Breast epithelium (tissue), 4 donors: ENCODE measurements around the gene HRH3. TPM values are rescaled to one million over a fixed set of nuclear protein-coding genes. Genes with fewer than 3 reads are reported as not detected.

ENCODE experiments used
- DNase-seq, 2 donors: peaks; one replicate each; pipeline ENCODE4 v3.0.0-alpha.2; 2019; ENCODE audit warnings: low spot score in 2 of 2
- H3K27ac ChIP-seq, 2 donors: fragments of 200-600 bp; sonication (generic) in 1 of 2; one replicate each; pipeline ENCODE4 v1.5.1; 2016 to 2019; ENCODE audit warnings: mild to moderate bottlenecking in 1 of 2
- H3K27me3 ChIP-seq, 2 donors: fragments of 200-600 bp; sonication (generic) in 1 of 2; one replicate each; pipeline versions ENCODE4 v1.5.1 to v1.6.0; 2017 to 2019; ENCODE audit warnings: control low read depth in 1 of 2, mild to moderate bottlenecking in 1 of 2
- H3K36me3 ChIP-seq: fragments of 200-600 bp; one replicate; pipeline ENCODE4 v1.5.1; 2019
- H3K4me1 ChIP-seq, 2 donors: fragments of 200-600 bp; sonication (generic); one replicate each; pipeline ENCODE4 v1.5.1; 2016 to 2019; ENCODE audit warnings: control low read depth in 1 of 2
- H3K4me3 ChIP-seq, 3 donors: fragments of 200-600 bp; sonication (generic); 1 replicate in 2 of 3; 2 replicates in 1 of 3; pipeline ENCODE4 v1.5.1; 2016 to 2019; ENCODE audit warnings: mild to moderate bottlenecking in 3 of 3, moderate library complexity in 2 of 3
- H3K9me3 ChIP-seq, 2 donors: fragments of 200-600 bp; sonication (generic) in 1 of 2; one replicate each; pipeline ENCODE4 v1.5.1; 2016 to 2019; ENCODE audit warnings: control low read depth in 1 of 2
- POLR2A ChIP-seq: fragments of 450-650 bp; IDR thresholded peaks from one replicate; pipeline ENCODE4 v1.6.1; 2016; ENCODE audit warnings: antibody characterized with exemption, mild to moderate bottlenecking, moderate library complexity
- POLR2AphosphoS5 ChIP-seq, 3 donors: sonication (generic); formaldehyde crosslinking; IDR thresholded peaks; one replicate each; pipeline ENCODE4 v1.6.1; 2017; ENCODE audit warnings: antibody characterized with exemption in 3 of 3
- intact Hi-C: fragments of 100-400 bp; cut with DNase I; formaldehyde crosslinking; loops from one replicate; pipeline ENCODE4 v1.15.1; 2023; ENCODE audit warnings: low total_unique reads
- total RNA-seq, 3 donors: library from RNA; depleted of rRNA; stranded (reverse); fragments of >200 nt; gene quantifications; one replicate each; pipeline ENCODE4 v1.1.0, GENCODE V29; 2016
- TF ChIP-seq, protein P1 (sequence below), 3 donors: fragments of 450-650 bp; IDR thresholded peaks; one replicate each; pipeline ENCODE4 v1.5.1; 2016 to 2017; ENCODE audit warnings: antibody characterized with exemption in 3 of 3, mild to moderate bottlenecking in 3 of 3, moderate library complexity in 3 of 3

HRH3 gene
- total RNA-seq, 3 donors from 2014 or later = not detected

GRCh38 chr20:62178316-62179161, 41.5 kb downstream of the HRH3 start:
- no peak for DNase-seq
- no peaks in the 10 kb centered on the region for H3K27me3 ChIP-seq
- no peaks in the 10 kb centered on the region for H3K9me3 ChIP-seq
- TF ChIP-seq POLR2A (no peak), POLR2AphosphoS5 (IDR thresholded peaks at IDR 0.05) (no peak)
- TF ChIP-seq, protein P1, sequence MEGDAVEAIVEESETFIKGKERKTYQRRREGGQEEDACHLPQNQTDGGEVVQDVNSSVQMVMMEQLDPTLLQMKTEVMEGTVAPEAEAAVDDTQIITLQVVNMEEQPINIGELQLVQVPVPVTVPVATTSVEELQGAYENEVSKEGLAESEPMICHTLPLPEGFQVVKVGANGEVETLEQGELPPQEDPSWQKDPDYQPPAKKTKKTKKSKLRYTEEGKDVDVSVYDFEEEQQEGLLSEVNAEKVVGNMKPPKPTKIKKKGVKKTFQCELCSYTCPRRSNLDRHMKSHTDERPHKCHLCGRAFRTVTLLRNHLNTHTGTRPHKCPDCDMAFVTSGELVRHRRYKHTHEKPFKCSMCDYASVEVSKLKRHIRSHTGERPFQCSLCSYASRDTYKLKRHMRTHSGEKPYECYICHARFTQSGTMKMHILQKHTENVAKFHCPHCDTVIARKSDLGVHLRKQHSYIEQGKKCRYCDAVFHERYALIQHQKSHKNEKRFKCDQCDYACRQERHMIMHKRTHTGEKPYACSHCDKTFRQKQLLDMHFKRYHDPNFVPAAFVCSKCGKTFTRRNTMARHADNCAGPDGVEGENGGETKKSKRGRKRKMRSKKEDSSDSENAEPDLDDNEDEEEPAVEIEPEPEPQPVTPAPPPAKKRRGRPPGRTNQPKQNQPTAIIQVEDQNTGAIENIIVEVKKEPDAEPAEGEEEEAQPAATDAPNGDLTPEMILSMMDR (IDR thresholded peaks at IDR 0.05) = no peak
- no peak overlapping the region for H3K27ac ChIP-seq
- intact Hi-C loops = no loop called here
- peaks cover 0 to 2% of the 10 kb centered on the region in 2 donors for H3K4me1 ChIP-seq
- H3K4me3 ChIP-seq = no peak overlapping the region
- H3K36me3 ChIP-seq = no peaks in the 10 kb centered on the region

GRCh38 chr20:62177307-62177706, 42.8 kb downstream of the HRH3 start:
- TF ChIP-seq POLR2A (no peak), POLR2AphosphoS5 (IDR thresholded peaks at IDR 0.05) (no peak)
- TF ChIP-seq, protein P1 (IDR thresholded peaks at IDR 0.05) = no peak
- no peak overlapping the region for H3K27ac ChIP-seq
- DNase-seq = no peak
- no peaks in the 10 kb centered on the region for H3K36me3 ChIP-seq
- H3K4me3 ChIP-seq = no peak overlapping the region
- no peaks in the 10 kb centered on the region for H3K4me1 ChIP-seq
- H3K9me3 ChIP-seq = no peaks in the 10 kb centered on the region
- intact Hi-C loops = no loop called here
- no peaks in the 10 kb centered on the region for H3K27me3 ChIP-seq

DNA sequence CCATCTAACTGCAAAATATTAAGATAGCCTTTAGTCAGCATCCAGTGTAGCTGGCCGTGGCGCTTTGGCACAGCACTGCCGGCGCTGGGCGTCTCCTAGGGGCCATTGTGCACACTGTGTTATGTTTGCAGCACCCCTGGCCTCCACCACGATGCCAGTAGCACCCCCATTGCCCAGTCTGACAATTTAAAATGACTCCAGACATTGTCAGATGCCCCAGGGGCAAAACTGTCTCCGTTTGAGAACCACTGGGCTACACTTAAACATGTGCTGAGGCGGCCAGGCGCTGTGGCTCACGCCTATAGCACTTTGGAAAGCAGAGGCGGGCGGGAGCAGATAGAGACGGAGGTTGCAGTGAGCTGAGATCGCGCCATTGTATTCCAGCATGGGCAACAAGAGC, 43.2 kb downstream of the HRH3 start:
- intact Hi-C loops = no loop called here
- H3K36me3 ChIP-seq = no peaks in the 10 kb centered on the region
- DNase-seq = no peak

GRCh38 chr20:62175711-62176110, 44.4 kb downstream of the HRH3 start:
- Histone ChIP-seq H3K27ac (no peak overlapping the region), H3K4me1 (no peaks in the 10 kb centered on the region), H3K27me3 (no peaks in the 10 kb centered on the region), H3K4me3 (no peak overlapping the region), H3K9me3 (no peaks in the 10 kb centered on the region), H3K36me3 (no peaks in the 10 kb centered on the region)
- DNase-seq = no peak
- TF ChIP-seq, protein P1 (IDR thresholded peaks at IDR 0.05) = no peak
- TF ChIP-seq POLR2AphosphoS5 (IDR thresholded peaks at IDR 0.05) = no peak
- no peak for TF ChIP-seq POLR2A
- intact Hi-C loops = no loop called here

More for the DNA sequence above, 43.2 kb downstream of the HRH3 start:
- no peak overlapping the region for H3K4me3 ChIP-seq
- H3K27me3 ChIP-seq = no peaks in the 10 kb centered on the region
- no peaks in the 10 kb centered on the region for H3K9me3 ChIP-seq
- TF ChIP-seq, protein P1 (IDR thresholded peaks at IDR 0.05) = no peak
- TF ChIP-seq POLR2A (no peak), POLR2AphosphoS5 (IDR thresholded peaks at IDR 0.05) (no peak)
- H3K4me1 ChIP-seq = no peaks in the 10 kb centered on the region
- H3K27ac ChIP-seq = no peak overlapping the region

- Histone ChIP-seq H3K9me3 (no peaks in the 10 kb centered on the region), H3K27ac (no peak overlapping the region), H3K4me3 (no peak overlapping the region), H3K27me3 (no peaks in the 10 kb centered on the region), H3K4me1 (no peaks in the 10 kb centered on the region), H3K36me3 (no peaks in the 10 kb centered on the region)
- TF ChIP-seq POLR2AphosphoS5 (IDR thresholded peaks at IDR 0.05) (no peak), POLR2A (no peak)
- TF ChIP-seq, protein P1 (IDR thresholded peaks at IDR 0.05) = no peak
- DNase-seq = no peak
- intact Hi-C loops = no loop called here
Observed at GRCh38 chr20:62174870-62175624, 45.0 kb downstream of the HRH3 start.
